ENCODE measurements around the gene SPTSSB.

The SPTSSB gene

DNA sequence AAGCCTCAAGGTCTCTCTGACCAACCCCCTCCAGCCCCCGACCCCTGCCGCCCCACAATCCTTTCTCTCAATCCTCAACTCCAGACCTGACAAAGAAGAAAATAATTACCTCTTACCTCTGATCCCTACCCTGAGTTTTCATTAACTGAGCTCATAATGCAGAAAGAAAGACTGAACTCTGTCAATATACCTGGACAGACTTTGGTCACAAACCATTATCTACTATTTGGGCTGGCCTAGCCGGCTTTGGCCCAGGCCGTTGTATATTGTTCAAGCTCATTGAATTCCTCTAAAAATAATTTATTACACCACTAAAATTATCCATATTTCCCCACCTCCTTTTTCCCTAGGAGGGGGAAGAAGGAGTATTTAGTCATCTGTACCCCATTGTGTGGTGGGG lies 29.3 kb upstream of the SPTSSB start:
- no peak overlapping the region for H3K4me3 ChIP-seq (ENCODE audit: low read length in 2 of 2)
- no peak overlapping the region for H2AFZ ChIP-seq (ENCODE audit: low read length)
- H4K8ac ChIP-seq (ENCODE audit: low read depth, low read length): no peak overlapping the region
- no peak overlapping the region for H3K9ac ChIP-seq (ENCODE audit: low read depth, low read length, poor library complexity)
- H3K27ac ChIP-seq (replicated peaks; ENCODE audit: low read length): no peak overlapping the region
- no peaks in the 10 kb centered on the region for H3K36me3 ChIP-seq (replicated peaks in 1 of 2; ENCODE audit: control insufficient read depth in 2 of 2, insufficient read depth in 2 of 2, low read length in 2 of 2)
- H4K91ac ChIP-seq (ENCODE audit: low read depth, low read length, poor library complexity): no peak overlapping the region
- no peak overlapping the region for H2BK15ac ChIP-seq (ENCODE audit: low read length)
- H2BK5ac ChIP-seq (ENCODE audit: low read length): no peak overlapping the region
- H2AK5ac ChIP-seq (ENCODE audit: low read depth, low read length): no peak overlapping the region
- H3K18ac ChIP-seq (ENCODE audit: low read length): no peak overlapping the region
- H3K23ac ChIP-seq (ENCODE audit: low read depth, low read length, poor library complexity): no peak overlapping the region
- H3K4me2 ChIP-seq (ENCODE audit: insufficient read depth, low read length, poor library complexity, severe bottlenecking): no peak overlapping the region
- DNase-seq (ENCODE audit: low spot score): no peak
- H3K27me3 ChIP-seq (ENCODE audit: control insufficient read depth in 3 of 3, insufficient read depth in 3 of 3, low read depth in 1 of 3, low read length in 3 of 3): no peaks in the 10 kb centered on the region
- H2BK120ac ChIP-seq (ENCODE audit: low read depth, low read length): no peak overlapping the region
- H2BK12ac ChIP-seq (ENCODE audit: low read length): no peak overlapping the region
- H3K4me1 ChIP-seq (ENCODE audit: control insufficient read depth in 2 of 2, insufficient read depth in 1 of 2, low read depth in 1 of 2, low read length in 2 of 2): no peaks in the 10 kb centered on the region
- no peak overlapping the region for H3K14ac ChIP-seq (ENCODE audit: low read length)
- no peak overlapping the region for H3K4ac ChIP-seq (ENCODE audit: low read length)
- no peaks in the 10 kb centered on the region for H3K9me3 ChIP-seq (replicated peaks in 1 of 2; ENCODE audit: control insufficient read depth in 2 of 2, insufficient read depth in 1 of 2, low read depth in 1 of 2, low read length in 2 of 2)
- WGBS, 2 donors (ENCODE audit: extremely low coverage in 2 of 2, insufficient read length in 2 of 2, insufficient replicate concordance in 1 of 2): no CpG with 5 or more reads among the region's 4 CpGs
- H3K79me1 ChIP-seq (ENCODE audit: low read depth, low read length): no peaks in the 10 kb centered on the region

DNA sequence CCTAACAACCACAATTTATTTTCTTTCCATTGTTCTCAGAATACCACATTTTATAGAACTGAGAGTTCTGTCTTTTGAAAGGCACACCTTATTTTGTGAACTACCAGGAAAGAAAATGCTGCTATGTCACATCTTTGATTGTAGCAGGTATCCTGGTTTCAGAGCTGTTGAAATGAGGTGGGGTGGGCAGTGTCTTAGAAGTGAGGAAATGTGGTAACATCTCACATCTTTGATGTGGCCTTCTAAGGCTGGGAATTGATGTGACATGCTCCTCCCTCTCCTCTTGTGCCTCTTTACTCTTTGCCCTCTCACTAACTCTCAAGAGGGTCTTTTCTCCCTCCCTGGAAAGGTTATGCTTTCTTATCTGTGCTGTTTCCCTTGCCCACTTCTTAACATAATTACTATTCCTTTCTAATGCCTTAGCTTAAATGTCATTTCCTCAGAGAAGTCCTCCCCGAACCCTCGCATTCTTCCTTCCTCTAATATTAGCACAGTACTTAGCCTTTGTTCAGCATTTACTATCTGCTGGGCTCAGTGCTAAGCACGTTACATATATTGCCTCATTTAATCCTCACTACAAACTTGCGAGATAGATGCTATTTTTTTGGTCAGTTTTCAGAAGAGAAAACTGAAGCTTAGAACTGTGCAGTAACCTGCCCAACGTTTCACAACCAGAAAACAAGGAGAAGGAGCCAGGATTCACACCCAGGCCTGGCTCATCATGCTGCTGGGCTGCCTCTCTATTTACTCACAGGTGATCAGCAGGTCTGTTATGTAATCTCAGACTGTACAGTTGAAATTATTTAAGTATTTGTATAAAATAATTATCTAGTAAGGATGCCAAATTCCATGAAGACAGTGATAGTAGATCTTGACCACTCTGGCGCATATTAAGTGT lies 24.0 kb upstream of the SPTSSB start:
- H4K91ac ChIP-seq (ENCODE audit: low read depth, low read length, poor library complexity): no peak overlapping the region
- no peak overlapping the region for H3K18ac ChIP-seq (ENCODE audit: low read length)
- H3K4ac ChIP-seq (ENCODE audit: low read length): no peak overlapping the region
- no peak overlapping the region for H2AK5ac ChIP-seq (ENCODE audit: low read depth, low read length)
- no peak overlapping the region for H2BK15ac ChIP-seq (ENCODE audit: low read length)
- no peak overlapping the region for H3K27ac ChIP-seq (replicated peaks; ENCODE audit: low read length)
- no peaks in the 10 kb centered on the region for H3K4me1 ChIP-seq (ENCODE audit: control insufficient read depth in 2 of 2, insufficient read depth in 1 of 2, low read depth in 1 of 2, low read length in 2 of 2)
- no CpG with 5 or more reads among the region's 6 CpGs for WGBS, 2 donors (ENCODE audit: extremely low coverage in 2 of 2, insufficient read length in 2 of 2, insufficient replicate concordance in 1 of 2)
- no peak overlapping the region for H3K14ac ChIP-seq (ENCODE audit: low read length)
- no peak for DNase-seq (ENCODE audit: low spot score)
- H2BK12ac ChIP-seq (ENCODE audit: low read length): no peak overlapping the region
- peaks cover 0 to 4% (median 0%) of the 10 kb centered on the region in 3 experiments for H3K27me3 ChIP-seq (ENCODE audit: control insufficient read depth in 3 of 3, insufficient read depth in 3 of 3, low read depth in 1 of 3, low read length in 3 of 3)
- H2AFZ ChIP-seq (ENCODE audit: low read length): no peak overlapping the region
- H2BK120ac ChIP-seq (ENCODE audit: low read depth, low read length): no peak overlapping the region
- no peak overlapping the region for H3K4me2 ChIP-seq (ENCODE audit: insufficient read depth, low read length, poor library complexity, severe bottlenecking)
- no peaks in the 10 kb centered on the region for H3K36me3 ChIP-seq (replicated peaks in 1 of 2; ENCODE audit: control insufficient read depth in 2 of 2, insufficient read depth in 2 of 2, low read length in 2 of 2)
- no peak overlapping the region for H2BK5ac ChIP-seq (ENCODE audit: low read length)
- no peaks in the 10 kb centered on the region for H3K79me1 ChIP-seq (ENCODE audit: low read depth, low read length)
- no peak overlapping the region for H3K9ac ChIP-seq (ENCODE audit: low read depth, low read length, poor library complexity)
- H4K8ac ChIP-seq (ENCODE audit: low read depth, low read length): no peak overlapping the region
- H3K23ac ChIP-seq (ENCODE audit: low read depth, low read length, poor library complexity): no peak overlapping the region
- H3K4me3 ChIP-seq (ENCODE audit: low read length in 2 of 2): no peak overlapping the region
- no peaks in the 10 kb centered on the region for H3K9me3 ChIP-seq (replicated peaks in 1 of 2; ENCODE audit: control insufficient read depth in 2 of 2, insufficient read depth in 1 of 2, low read depth in 1 of 2, low read length in 2 of 2)

DNA sequence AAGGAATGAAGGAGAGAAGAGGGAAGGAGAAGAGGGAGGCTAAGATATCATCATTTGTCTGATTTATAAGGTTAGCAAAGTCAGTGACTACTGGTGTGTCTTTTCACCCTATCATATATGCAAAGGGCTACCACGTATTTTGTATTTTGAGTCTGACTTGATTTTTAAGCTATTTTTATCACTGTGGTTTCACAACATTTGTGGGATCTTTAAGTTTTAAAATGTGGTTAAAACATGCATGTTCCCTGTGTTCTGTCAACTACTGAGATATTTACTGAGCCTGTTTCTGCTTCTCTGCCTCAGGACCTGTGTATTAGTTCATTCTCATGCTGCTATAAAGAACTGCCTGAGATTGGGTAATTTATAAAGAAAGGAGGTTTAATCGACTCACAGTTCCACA lies 22.5 kb upstream of the SPTSSB start:
- no peak overlapping the region for H3K18ac ChIP-seq (ENCODE audit: low read length)
- H2BK120ac ChIP-seq (ENCODE audit: low read depth, low read length): no peak overlapping the region
- H3K79me1 ChIP-seq (ENCODE audit: low read depth, low read length): no peaks in the 10 kb centered on the region
- peaks cover 0 to 4% (median 0%) of the 10 kb centered on the region in 3 experiments for H3K27me3 ChIP-seq (ENCODE audit: control insufficient read depth in 3 of 3, insufficient read depth in 3 of 3, low read depth in 1 of 3, low read length in 3 of 3)
- no peak overlapping the region for H2BK12ac ChIP-seq (ENCODE audit: low read length)
- H3K4me1 ChIP-seq (ENCODE audit: control insufficient read depth in 2 of 2, insufficient read depth in 1 of 2, low read depth in 1 of 2, low read length in 2 of 2): no peaks in the 10 kb centered on the region
- no peak overlapping the region for H3K4me2 ChIP-seq (ENCODE audit: insufficient read depth, low read length, poor library complexity, severe bottlenecking)
- no peak overlapping the region for H3K9ac ChIP-seq (ENCODE audit: low read depth, low read length, poor library complexity)
- H3K23ac ChIP-seq (ENCODE audit: low read depth, low read length, poor library complexity): no peak overlapping the region
- no peak overlapping the region for H3K4me3 ChIP-seq (ENCODE audit: low read length in 2 of 2)
- WGBS, 2 donors (ENCODE audit: extremely low coverage in 2 of 2, insufficient read length in 2 of 2, insufficient replicate concordance in 1 of 2): no CpG with 5 or more reads among the region's 2 CpGs
- H2AK5ac ChIP-seq (ENCODE audit: low read depth, low read length): no peak overlapping the region
- H3K14ac ChIP-seq (ENCODE audit: low read length): no peak overlapping the region
- DNase-seq (ENCODE audit: low spot score): no peak
- no peak overlapping the region for H2BK15ac ChIP-seq (ENCODE audit: low read length)
- H2AFZ ChIP-seq (ENCODE audit: low read length): no peak overlapping the region
- no peaks in the 10 kb centered on the region for H3K36me3 ChIP-seq (replicated peaks in 1 of 2; ENCODE audit: control insufficient read depth in 2 of 2, insufficient read depth in 2 of 2, low read length in 2 of 2)
- no peak overlapping the region for H3K4ac ChIP-seq (ENCODE audit: low read length)
- H3K9me3 ChIP-seq (replicated peaks in 1 of 2; ENCODE audit: control insufficient read depth in 2 of 2, insufficient read depth in 1 of 2, low read depth in 1 of 2, low read length in 2 of 2): peaks cover 0 to 10% of the 10 kb centered on the region in 2 donors
- no peak overlapping the region for H4K91ac ChIP-seq (ENCODE audit: low read depth, low read length, poor library complexity)
- no peak overlapping the region for H2BK5ac ChIP-seq (ENCODE audit: low read length)
- no peak overlapping the region for H4K8ac ChIP-seq (ENCODE audit: low read depth, low read length)
- no peak overlapping the region for H3K27ac ChIP-seq (replicated peaks; ENCODE audit: low read length)

- no peak overlapping the region for H2AK5ac ChIP-seq (ENCODE audit: low read depth, low read length)
- no peak overlapping the region for H2BK5ac ChIP-seq (ENCODE audit: low read length)
- H3K27ac ChIP-seq (replicated peaks; ENCODE audit: low read length): no peak overlapping the region
- H3K23ac ChIP-seq (ENCODE audit: low read depth, low read length, poor library complexity): no peak overlapping the region
- no peak overlapping the region for H2BK120ac ChIP-seq (ENCODE audit: low read depth, low read length)
- H3K4me3 ChIP-seq (ENCODE audit: low read length in 2 of 2): no peak overlapping the region
- no peak overlapping the region for H2BK12ac ChIP-seq (ENCODE audit: low read length)
- no peak for DNase-seq (ENCODE audit: low spot score)
- H3K4me1 ChIP-seq (ENCODE audit: control insufficient read depth in 2 of 2, insufficient read depth in 1 of 2, low read depth in 1 of 2, low read length in 2 of 2): no peaks in the 10 kb centered on the region
- H3K79me1 ChIP-seq (ENCODE audit: low read depth, low read length): no peaks in the 10 kb centered on the region
- H3K9me3 ChIP-seq (replicated peaks in 1 of 2; ENCODE audit: control insufficient read depth in 2 of 2, insufficient read depth in 1 of 2, low read depth in 1 of 2, low read length in 2 of 2): peaks cover 0 to 10% of the 10 kb centered on the region in 2 donors
- no peak overlapping the region for H3K4me2 ChIP-seq (ENCODE audit: insufficient read depth, low read length, poor library complexity, severe bottlenecking)
- H2AFZ ChIP-seq (ENCODE audit: low read length): no peak overlapping the region
- H3K14ac ChIP-seq (ENCODE audit: low read length): no peak overlapping the region
- no peak overlapping the region for H4K91ac ChIP-seq (ENCODE audit: low read depth, low read length, poor library complexity)
- no peak overlapping the region for H2BK15ac ChIP-seq (ENCODE audit: low read length)
- no peaks in the 10 kb centered on the region for H3K36me3 ChIP-seq (replicated peaks in 1 of 2; ENCODE audit: control insufficient read depth in 2 of 2, insufficient read depth in 2 of 2, low read length in 2 of 2)
- H4K8ac ChIP-seq (ENCODE audit: low read depth, low read length): no peak overlapping the region
- H3K4ac ChIP-seq (ENCODE audit: low read length): no peak overlapping the region
- H3K9ac ChIP-seq (ENCODE audit: low read depth, low read length, poor library complexity): no peak overlapping the region
- no peak overlapping the region for H3K18ac ChIP-seq (ENCODE audit: low read length)
- H3K27me3 ChIP-seq (ENCODE audit: control insufficient read depth in 3 of 3, insufficient read depth in 3 of 3, low read depth in 1 of 3, low read length in 3 of 3): peaks cover 0 to 4% (median 0%) of the 10 kb centered on the region in 3 experiments
Observed at GRCh38 chr3:161393310-161393709, 22.0 kb upstream of the SPTSSB start.
